Umbilical cord (tissue), 1 donor: ENCODE measurements around the gene KLF7. TPM values are rescaled to one million over a fixed set of nuclear protein-coding genes. Genes with fewer than 3 reads are reported as not detected.

Source experiments
- total RNA-seq: library from RNA; depleted of rRNA; stranded (reverse); fragments of >200 nt; gene quantifications from one replicate; pipeline ENCODE4 v1.2.3, GENCODE V29; 2014; ENCODE audit warnings: low replicate concordance; ENCODE audit not compliant: insufficient read depth

Gene KLF7
- total RNA-seq, 1 donor from 2014 or later = 29.1 TPM

Other genes starting within 250 kb of the KLF7 start
- gene CPO, start 226.4 kb downstream of the KLF7 start, total RNA-seq = not detected